RWPE1 (cell line): ENCODE data around the gene ISOC2.

Experiments used
- CTCF ChIA-PET: fragments of 350-600 bp; sonication (Branson Sonifier 250); formaldehyde crosslinking; extraction: SDS; loops from one replicate; lab custom pipeline; 2021; lab: Yijun Ruan, JAX
- POLR2A ChIA-PET: fragments of 400-600 bp; formaldehyde crosslinking; extraction: SDS; loops from one replicate; lab custom pipeline; 2020; ENCODE audit warnings: antibody characterized with exemption; ENCODE audit not compliant: low non-redundant PET; lab: Yijun Ruan, JAX
- DNase-seq: peaks from one replicate; pipeline ENCODE4 v3.0.0; 2012; ENCODE audit warnings: low spot score
- H3K27ac ChIP-seq: fragments of 450-650 bp; 2 replicates; pipeline ENCODE4 v1.5.1; 2017
- TF ChIP-seq, protein P1 (sequence below): fragments of 450-650 bp; conservative IDR thresholded peaks from 2 replicates; pipeline ENCODE4 v1.5.1; 2017; ENCODE audit warnings: low read depth, mild to moderate bottlenecking

Gene ISOC2

DNA sequence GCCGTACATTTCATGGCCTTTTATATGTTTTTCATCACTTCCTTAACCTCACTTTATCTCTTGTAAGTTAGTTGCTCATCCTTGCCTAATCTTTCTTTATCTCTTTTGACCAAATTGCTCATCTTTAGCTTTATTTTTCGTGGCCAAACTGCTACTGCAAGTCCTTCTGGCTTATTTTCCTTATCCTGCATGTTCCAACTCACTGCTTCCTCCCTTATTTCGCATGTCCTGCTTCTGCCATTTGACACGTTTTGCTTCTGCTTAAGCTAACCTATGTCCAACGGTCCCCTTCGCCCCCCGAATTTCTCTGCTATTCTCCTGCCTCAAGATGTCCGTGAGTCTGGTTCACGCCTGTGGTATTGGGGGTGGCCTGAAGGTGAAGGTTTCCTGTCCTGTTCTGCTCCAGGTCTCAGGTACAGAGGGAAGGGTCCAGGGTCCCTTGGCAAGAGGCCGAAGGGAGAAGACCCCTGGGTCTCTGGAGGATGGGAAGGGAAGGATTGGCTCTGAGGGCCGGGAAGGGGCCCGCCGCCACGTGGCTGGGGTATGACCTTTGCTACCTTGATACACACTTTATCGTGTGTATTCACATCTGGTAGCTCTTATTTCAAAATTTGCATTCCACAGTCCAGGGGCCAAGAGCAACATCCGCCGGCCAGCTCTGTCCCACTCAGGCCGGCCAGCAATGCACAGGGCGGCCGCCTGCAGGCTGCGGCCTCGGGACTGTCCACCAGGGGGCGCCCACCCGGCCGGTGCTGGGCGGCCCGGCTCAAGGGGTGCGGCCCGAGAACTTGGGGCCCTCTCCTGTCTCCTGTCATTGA, 6.0 kb upstream of the ISOC2 start:
- H3K27ac ChIP-seq = no peak overlapping the region
- CTCF ChIA-PET = interaction anchor here (0.5 to 3.0 kb wide), 25 partner anchors 9 to 260 kb away, joined by 3 to 43 read pairs (median 5); partner anchors contain the start of genes NAT14, TMEM86B and ZNF628
- peak; percentile 61 for DNase-seq
- TF ChIP-seq, protein P1, sequence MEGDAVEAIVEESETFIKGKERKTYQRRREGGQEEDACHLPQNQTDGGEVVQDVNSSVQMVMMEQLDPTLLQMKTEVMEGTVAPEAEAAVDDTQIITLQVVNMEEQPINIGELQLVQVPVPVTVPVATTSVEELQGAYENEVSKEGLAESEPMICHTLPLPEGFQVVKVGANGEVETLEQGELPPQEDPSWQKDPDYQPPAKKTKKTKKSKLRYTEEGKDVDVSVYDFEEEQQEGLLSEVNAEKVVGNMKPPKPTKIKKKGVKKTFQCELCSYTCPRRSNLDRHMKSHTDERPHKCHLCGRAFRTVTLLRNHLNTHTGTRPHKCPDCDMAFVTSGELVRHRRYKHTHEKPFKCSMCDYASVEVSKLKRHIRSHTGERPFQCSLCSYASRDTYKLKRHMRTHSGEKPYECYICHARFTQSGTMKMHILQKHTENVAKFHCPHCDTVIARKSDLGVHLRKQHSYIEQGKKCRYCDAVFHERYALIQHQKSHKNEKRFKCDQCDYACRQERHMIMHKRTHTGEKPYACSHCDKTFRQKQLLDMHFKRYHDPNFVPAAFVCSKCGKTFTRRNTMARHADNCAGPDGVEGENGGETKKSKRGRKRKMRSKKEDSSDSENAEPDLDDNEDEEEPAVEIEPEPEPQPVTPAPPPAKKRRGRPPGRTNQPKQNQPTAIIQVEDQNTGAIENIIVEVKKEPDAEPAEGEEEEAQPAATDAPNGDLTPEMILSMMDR = peak; percentile 99
- POLR2A ChIA-PET = interaction anchor here (0.5 kb wide), 1 partner anchor 174 kb away, joined by 3 read pairs; no protein-coding TSS in a partner anchor

DNA sequence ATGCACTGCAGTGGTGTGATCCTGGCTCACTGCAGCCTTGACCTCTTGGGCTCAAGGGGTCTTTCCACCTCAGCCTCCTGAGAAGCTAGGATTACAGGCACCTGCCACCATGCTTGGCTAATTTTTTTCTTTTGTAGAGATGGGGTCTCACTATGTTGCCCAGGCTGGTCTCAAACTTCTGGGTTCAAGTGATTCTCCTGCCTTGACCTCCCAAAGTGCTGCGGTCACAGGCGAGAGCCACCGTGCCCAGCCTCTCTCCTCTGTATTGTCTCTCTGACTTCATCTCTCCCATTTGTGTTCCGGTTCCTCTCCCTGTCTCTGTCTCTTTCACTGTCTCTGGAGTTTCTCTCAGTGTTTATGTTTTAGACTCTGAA, 4.8 kb upstream of the ISOC2 start:
- TF ChIP-seq, protein P1 = no peak
- no peak for DNase-seq
- no peak overlapping the region for H3K27ac ChIP-seq
- POLR2A ChIA-PET = interaction anchor here (0.6 kb wide), 1 partner anchor 180 kb away, joined by 3 read pairs; no protein-coding TSS in a partner anchor
- CTCF ChIA-PET = interaction anchor here (0.6 to 3.0 kb wide), 6 partner anchors 20 to 284 kb away, joined by 3 to 43 read pairs (median 3); partner anchors contain the start of gene ZNF579

DNA sequence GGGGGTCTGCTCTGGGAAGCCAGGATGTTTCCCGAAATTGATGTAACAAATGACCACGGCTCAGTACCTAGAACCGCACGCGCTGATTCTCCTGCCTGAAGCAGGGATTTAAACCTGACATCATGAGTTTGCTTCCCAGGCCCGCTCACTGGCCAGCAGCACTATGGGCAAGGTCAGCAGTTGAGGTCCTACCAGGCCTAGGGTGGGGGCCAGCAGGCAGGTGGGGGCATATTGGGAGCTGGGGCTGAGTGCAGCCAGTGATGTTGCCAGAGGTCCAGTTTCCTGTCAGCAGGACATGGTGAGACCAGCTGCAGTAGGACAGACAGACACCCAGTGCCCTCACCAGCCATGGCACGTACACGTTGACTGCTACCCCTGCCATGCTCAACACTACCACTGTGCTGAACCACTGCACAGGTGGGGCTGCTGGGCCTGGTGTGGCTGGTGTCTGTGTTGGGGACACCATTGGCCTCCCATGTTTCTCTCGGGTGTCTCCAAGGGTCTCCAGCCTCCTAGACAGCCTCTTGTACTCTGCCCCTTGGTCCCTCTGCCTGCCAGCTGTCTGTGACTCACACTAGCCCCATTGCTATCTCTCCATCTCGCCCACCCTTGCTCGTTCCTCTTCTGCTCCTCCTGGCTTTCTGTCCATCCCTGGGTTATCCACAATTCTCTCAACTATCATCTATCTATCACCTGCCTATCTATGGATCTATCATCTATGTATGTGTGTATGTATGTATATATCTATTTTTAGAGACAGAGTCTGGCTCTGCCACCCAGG, 4.2 kb upstream of the ISOC2 start:
- TF ChIP-seq, protein P1 = no peak
- no peak overlapping the region for H3K27ac ChIP-seq
- DNase-seq = no peak
- ChIA-PET CTCF (interaction anchor here (0.6 to 3.0 kb wide), 2 partner anchors 21 to 39 kb away, joined by 3 to 43 read pairs; no protein-coding TSS in a partner anchor), POLR2A (no interaction called here)

DNA sequence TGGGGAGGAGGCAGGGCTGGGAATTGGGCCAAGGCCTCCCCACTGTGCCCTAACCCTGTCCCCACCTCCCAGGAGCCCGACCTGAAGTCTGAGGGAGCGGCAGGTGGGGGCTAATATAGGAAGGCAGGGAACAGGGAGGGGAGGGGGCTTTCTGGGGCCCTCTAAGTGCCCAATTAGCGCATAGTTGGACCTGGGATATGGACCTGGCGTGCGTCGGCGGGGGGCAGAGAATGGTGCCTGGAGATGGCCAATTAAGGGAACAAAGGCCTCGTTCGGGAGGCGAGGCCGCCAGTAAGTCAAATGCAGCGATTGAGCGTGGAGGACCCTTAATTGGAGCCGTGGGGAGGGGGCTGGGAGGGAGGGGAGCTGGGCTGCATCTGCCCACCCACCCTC, 3.2 kb upstream of the ISOC2 start, which contains the start of gene C19orf85:
TSS of gene C19orf85 (minus strand) at position 90 of the 393 bp plus-strand sequence. CDS start 197 bp downstream, outside the sequence.
- ChIA-PET CTCF (no interaction called here), POLR2A (no interaction called here)
- TF ChIP-seq, protein P1 = no peak
- no peak within 1 kb of the TSS for H3K27ac ChIP-seq
- no peak for DNase-seq

DNA sequence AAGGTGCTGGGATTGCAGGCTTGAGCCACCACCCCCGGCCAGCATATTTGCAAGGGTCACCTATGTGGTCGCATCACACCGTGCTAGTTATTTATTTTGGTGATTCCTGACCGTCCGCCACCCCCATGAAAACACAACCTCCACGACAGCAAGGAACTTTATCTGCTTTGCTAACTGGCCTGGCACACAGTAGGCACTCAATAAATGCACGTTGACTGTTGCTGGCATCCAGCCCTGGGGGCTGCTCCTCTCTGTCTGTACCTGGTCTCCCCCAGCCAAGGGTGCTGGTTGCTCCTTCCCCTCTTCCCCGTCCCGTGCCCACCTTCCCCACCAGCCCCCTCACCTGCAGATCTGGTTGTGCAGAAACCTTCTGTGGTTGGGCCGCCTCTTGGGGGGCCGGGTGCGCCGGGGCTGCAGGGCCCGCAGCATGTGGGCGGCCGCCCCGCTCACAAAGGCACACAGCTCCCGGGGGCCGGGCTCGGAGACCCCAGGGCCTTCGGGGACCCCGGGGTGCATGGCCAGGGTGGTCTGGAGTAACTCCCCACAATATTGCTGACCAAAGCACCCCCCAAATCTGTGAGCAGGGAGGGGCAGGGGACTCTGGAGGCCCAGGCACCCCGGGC, 2.7 kb upstream of the ISOC2 start:
- TF ChIP-seq, protein P1 = no peak
- no peak overlapping the region for H3K27ac ChIP-seq
- ChIA-PET CTCF (no interaction called here), POLR2A (no interaction called here)
- no peak for DNase-seq

DNA sequence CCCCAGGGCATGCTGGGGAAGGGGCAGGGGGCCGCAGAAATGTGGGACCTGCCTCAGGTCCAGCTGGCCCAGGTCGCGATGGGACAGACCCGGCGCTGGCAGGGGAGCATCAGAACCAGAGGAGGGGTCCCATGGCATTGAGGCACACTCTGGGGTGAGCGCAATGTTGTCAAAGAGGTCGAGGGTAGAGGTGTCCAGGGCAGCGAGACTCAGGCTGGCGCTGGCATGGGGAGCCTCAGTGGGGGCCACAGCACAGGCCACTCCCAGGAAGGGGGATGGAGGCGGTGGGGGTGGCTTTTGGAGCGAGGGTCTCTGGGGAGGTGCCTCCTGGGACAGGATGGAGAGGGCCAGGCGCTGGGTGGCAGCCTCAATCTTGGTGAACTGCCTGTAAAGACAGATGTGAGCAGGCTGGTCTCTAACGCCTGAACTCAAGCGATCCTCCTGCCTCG, 2.2 kb upstream of the ISOC2 start:
- POLR2A ChIA-PET = no interaction called here
- DNase-seq = no peak
- H3K27ac ChIP-seq = no peak overlapping the region
- CTCF ChIA-PET = no interaction called here
- TF ChIP-seq, protein P1 = no peak
